IPS-18c (cell line): ENCODE measurements around the gene THAP6.

Source experiments
- H3K4me3 ChIP-seq: 2 replicates; pipeline ENCODE4 v1.7.0; 2013; ENCODE audit warnings: low read depth, mild to moderate bottlenecking, low read length, moderate library complexity; ENCODE audit not compliant: insufficient read depth
- H3K9me3 ChIP-seq: one replicate; pipeline ENCODE4 v1.6.1; 2013; ENCODE audit warnings: mild to moderate bottlenecking, low read length, moderate library complexity; ENCODE audit not compliant: control insufficient read depth, insufficient read depth

The THAP6 gene

GRCh38 chr4:75552452-75552851 lies 38.2 kb downstream of the THAP6 start:
- Histone ChIP-seq H3K4me3 (no peak overlapping the region), H3K9me3 (no peaks in the 10 kb centered on the region)

- Histone ChIP-seq H3K4me3 (no peak within 1 kb of the TSS), H3K9me3 (no peaks in the 10 kb centered on the region)
Observed at GRCh38 chr4:75555294-75556164, 41.3 kb downstream of the THAP6 start, which contains the start of gene ODAPH. ODAPH (plus strand) TSS chr4:75556066; CDS start chr4:75556083, 17 bp downstream.

- Histone ChIP-seq H3K9me3 (no peaks in the 10 kb centered on the region), H3K4me3 (no peak overlapping the region)
Observed at GRCh38 chr4:75557696-75558095, 43.4 kb downstream of the THAP6 start.

GRCh38 chr4:75561789-75562188 lies 47.5 kb downstream of the THAP6 start:
- no peaks in the 10 kb centered on the region for H3K9me3 ChIP-seq
- H3K4me3 ChIP-seq = no peak overlapping the region

GRCh38 chr4:75564023-75564422 lies 49.8 kb downstream of the THAP6 start:
- Histone ChIP-seq H3K4me3 (no peak overlapping the region), H3K9me3 (no peaks in the 10 kb centered on the region)

GRCh38 chr4:75565481-75565880 lies 51.2 kb downstream of the THAP6 start:
- no peak overlapping the region for H3K4me3 ChIP-seq
- H3K9me3 ChIP-seq = no peaks in the 10 kb centered on the region

- Histone ChIP-seq H3K4me3 (no peak overlapping the region), H3K9me3 (no peaks in the 10 kb centered on the region)
Observed at GRCh38 chr4:75566911-75567310, 52.6 kb downstream of the THAP6 start.

GRCh38 chr4:75567725-75568124 lies 53.5 kb downstream of the THAP6 start:
- H3K4me3 ChIP-seq = no peak overlapping the region
- no peaks in the 10 kb centered on the region for H3K9me3 ChIP-seq
